GM12878 (cell line): ENCODE data around the gene USP37. TPM values are rescaled to one million over a fixed set of nuclear protein-coding genes. Genes with fewer than 3 reads are reported as not detected.

Experiments used
- ATAC-seq: fragments of 200-7000 bp; cut with Tn5 transposase; 3 replicates; pipeline ENCODE4 v1.9.1; 2020; ENCODE audit warnings: mild to moderate bottlenecking, moderate library complexity
- BruUV-seq: library from RNA; stranded (reverse); fragments of 400-500 nt; replicated peaks from 2 replicates; lab custom pipeline; 2021; lab: Mats Ljungman, UMichigan
- CTCF ChIA-PET: fragments of 300-600 bp; sonication (Branson Sonifier 250); formaldehyde crosslinking; extraction: SDS; loops from one replicate; lab custom pipeline; 2021; ENCODE audit warnings: inconsistent platforms; lab: Yijun Ruan, JAX
- POLR2A ChIA-PET: fragments of 350-600 bp; formaldehyde crosslinking; extraction: SDS; loops from one replicate; lab custom pipeline; 2021; ENCODE audit warnings: inconsistent platforms; lab: Charles Lee
- RAD21 ChIA-PET: fragments of 300-600 bp; sonication (Branson Sonifier 250); formaldehyde crosslinking; loops from one replicate; lab custom pipeline; 2023; ENCODE audit warnings: antibody characterized with exemption; ENCODE audit not compliant: unreplicated experiment; lab: Charles Lee
- SMC1A ChIA-PET: fragments of 300-600 bp; sonication (Branson Sonifier 250); formaldehyde crosslinking; loops from one replicate; lab custom pipeline; 2023; ENCODE audit not compliant: unreplicated experiment, uncharacterized antibody; lab: Charles Lee
- DNase-seq: peaks from one replicate; pipeline ENCODE4 v3.0.0-alpha.2; 2011; ENCODE audit warnings: low read depth, low spot score
- FAIRE-seq: peaks from 3 replicates; lab custom pipeline; 2011; peaks lifted over from hg19 to GRCh38; lab: Jason Lieb, UNC
- H2AFZ ChIP-seq: 2 replicates; pipeline ENCODE4 v1.6.0; 2011; ENCODE audit warnings: low read depth, low read length, control low read depth; ENCODE audit not compliant: control insufficient read depth
- H3K27ac ChIP-seq: 2 replicates; pipeline ENCODE4 v1.5.1; 2011; ENCODE audit warnings: control low read depth; ENCODE audit not compliant: control insufficient read depth, insufficient read depth
- H3K27me3 ChIP-seq, 2 experiments: replicated peaks in 1 of 2; 2 replicates each; pipeline versions ENCODE4 v1.6.0 to v1.6.1; 2011; ENCODE audit warnings: low read length in 1 of 2; ENCODE audit not compliant: control insufficient read depth in 2 of 2, insufficient read depth in 2 of 2
- H3K36me3 ChIP-seq, 2 experiments: 2 replicates each; pipeline ENCODE4 v1.5.1; 2011; ENCODE audit warnings: low read length in 1 of 2; ENCODE audit not compliant: control insufficient read depth in 2 of 2, insufficient read depth in 2 of 2
- H3K4me1 ChIP-seq: 2 replicates; pipeline ENCODE4 v1.6.1; 2011; ENCODE audit warnings: mild to moderate bottlenecking, low read length, moderate library complexity, mixed read lengths; ENCODE audit not compliant: control insufficient read depth, insufficient read depth
- H3K4me2 ChIP-seq: 2 replicates; pipeline ENCODE4 v1.6.0; 2011; ENCODE audit warnings: control low read depth; ENCODE audit not compliant: control insufficient read depth, insufficient read depth
- H3K4me3 ChIP-seq: fragments of 200-600 bp; sonication (generic); 2 replicates; pipeline ENCODE4 v1.5.1; 2016
- H3K79me2 ChIP-seq: 2 replicates; pipeline ENCODE4 v1.6.0; 2011; ENCODE audit warnings: low read length; ENCODE audit not compliant: control insufficient read depth, insufficient read depth
- H3K9ac ChIP-seq: 2 replicates; pipeline ENCODE4 v1.8.0; 2011; ENCODE audit warnings: low read length, control low read depth, mixed read lengths; ENCODE audit not compliant: control insufficient read depth, insufficient read depth
- H3K9me3 ChIP-seq: replicated peaks from 3 replicates; pipeline ENCODE4 v1.5.1; 2011; ENCODE audit warnings: mild to moderate bottlenecking, low read length; ENCODE audit not compliant: control insufficient read depth, insufficient read depth
- H4K20me1 ChIP-seq: 2 replicates; pipeline ENCODE4 v1.6.0; 2011; ENCODE audit not compliant: control insufficient read depth, insufficient read depth
- DPF2 ChIP-seq: fragments of 450-650 bp; IDR thresholded peaks from 2 replicates; pipeline ENCODE4 v1.6.1; 2017; ENCODE audit warnings: mild to moderate bottlenecking
- EGR1 ChIP-seq, 2 experiments: IDR thresholded peaks; 1 replicate in 1 of 2; 2 replicates in 1 of 2; pipeline ENCODE4 v1.6.1; 2011 to 2012; ENCODE audit warnings: low read depth in 2 of 2, low read length in 2 of 2, borderline replicate concordance in 1 of 2, mild to moderate bottlenecking in 1 of 2, moderate library complexity in 1 of 2
- GABPA ChIP-seq: IDR thresholded peaks from 2 replicates; pipeline ENCODE4 v1.6.1; 2014; ENCODE audit warnings: antibody characterized with exemption, low read depth, mild to moderate bottlenecking, inconsistent platforms
- GATAD2B ChIP-seq: fragments of 450-650 bp; conservative IDR thresholded peaks from 2 replicates; pipeline ENCODE4 v1.6.1; 2017; ENCODE audit warnings: low read depth, mild to moderate bottlenecking, moderate library complexity
- KLF5 ChIP-seq: fragments of 450-650 bp; IDR thresholded peaks from 2 replicates; pipeline ENCODE4 v1.6.1; 2014; ENCODE audit warnings: mild to moderate bottlenecking; ENCODE audit not compliant: partially characterized antibody
- MLLT1 ChIP-seq: fragments of 450-650 bp; IDR thresholded peaks from 2 replicates; pipeline ENCODE4 v1.6.1; 2016; ENCODE audit warnings: mild to moderate bottlenecking
- PAX8 ChIP-seq: fragments of 450-650 bp; IDR thresholded peaks from 2 replicates; pipeline ENCODE4 v1.6.1; 2017; ENCODE audit warnings: mild to moderate bottlenecking, moderate library complexity
- POLR2AphosphoS5 ChIP-seq: IDR thresholded peaks from 2 replicates; pipeline ENCODE4 v1.6.1; 2011; ENCODE audit warnings: mild to moderate bottlenecking, low read length, inconsistent platforms
- REST ChIP-seq: IDR thresholded peaks from 2 replicates; pipeline ENCODE4 v1.6.1; 2012; ENCODE audit warnings: mild to moderate bottlenecking, low read depth, low read length
- SIN3A ChIP-seq: IDR thresholded peaks from 2 replicates; pipeline ENCODE4 v1.6.1; 2012; ENCODE audit warnings: low read depth, low read length, improper control_type of control experiment
- SMARCA5 ChIP-seq: fragments of 450-650 bp; IDR thresholded peaks from 2 replicates; pipeline ENCODE4 v1.6.1; 2017; ENCODE audit warnings: mild to moderate bottlenecking
- SMC3 ChIP-seq: IDR thresholded peaks from 2 replicates; pipeline ENCODE4 v1.6.1; 2011; ENCODE audit warnings: low read length, improper control_type of control experiment, borderline replicate concordance
- TCF7 ChIP-seq: IDR thresholded peaks from 2 replicates; pipeline ENCODE4 v1.6.1; 2014; ENCODE audit warnings: antibody characterized with exemption, borderline replicate concordance
- WRNIP1 ChIP-seq: IDR thresholded peaks from 2 replicates; pipeline ENCODE4 v1.6.1; 2011; ENCODE audit warnings: low read depth, low read length, improper control_type of control experiment, borderline replicate concordance
- YY1 ChIP-seq: IDR thresholded peaks from 2 replicates; pipeline ENCODE4 v1.6.1; 2011; ENCODE audit warnings: low read depth, mild to moderate bottlenecking, low read length
- WGBS: methylation state at CpG from one replicate; pipeline ENCODE4 v1.1.6; 2016; ENCODE audit warnings: low lambda C conversion rate; ENCODE audit not compliant: insufficient replicate concordance, insufficient coverage; ENCODE audit errors: missing lambda C conversion rate; 5-methylcytosine and 5-hydroxymethylcytosine counted together
- in situ Hi-C: fragments of 300-500 bp; cut with MboI; formaldehyde crosslinking; loops from 9 replicates; pipeline ENCODE4 v1.14.3; 2018; ENCODE audit warnings: mixed read lengths
- intact Hi-C: fragments of 100-400 bp; cut with micrococcal nuclease; formaldehyde crosslinking; loops from one replicate; pipeline ENCODE4 v1.14.2; 2022; ENCODE audit not compliant: unreplicated experiment
- polyA plus RNA-seq, 11 experiments: library from polyadenylated mRNA; depleted of rRNA in 4 of 11; unstranded in 6 of 11; stranded (reverse) in 5 of 11; fragments of >200 nt; fragmentation: Nextera tagmentation in 4 of 11; fragmentation: Illumina TruSeq in 1 of 11; extraction: Ambion mirVana in 4 of 11; extraction: Trizol in 1 of 11; gene quantifications; 1 replicate in 1 of 11; 2 replicates in 10 of 11; pipeline versions ENCODE4 v1.2.1 to v1.2.3, GENCODE V29; 2011 to 2016; ENCODE audit warnings: inconsistent platforms in 2 of 11, missing spikeins in 2 of 11, low read depth in 1 of 11
- total RNA-seq, 4 experiments: library from RNA; depleted of rRNA in 3 of 4; stranded (reverse); fragments of >200 nt in 3 of 4; fragmentation: Illumina TruSeq in 1 of 4; extraction: Trizol in 1 of 4; gene quantifications; 2 replicates each; pipeline versions ENCODE4 v1.2.1 to v1.2.3, GENCODE V29; 2013 to 2021
- TF ChIP-seq, protein P1 (sequence below): IDR thresholded peaks from 2 replicates; pipeline ENCODE4 v1.6.1; 2012; ENCODE audit warnings: low read depth, low read length, improper control_type of control experiment

USP37 gene
- total and polyA plus RNA-seq, 10 of the 15 experiments (the other 5 are each of a cell fraction or from before 2014, with no cell fraction given), result 2.8 to 16.0 (median 10.4) TPM

- TF ChIP-seq REST (0 out of 2 replicates have a peak, but pooled peaks have one; percentile 17), SMARCA5 (peak; percentile 91), YY1 (peak; percentile 64; the same call in 1 of the 2 replicates), KLF5 (no peak)
These were observed 884 bp upstream of the USP37 start (continued) for GRCh38 chr2:218569038-218569431.

DNA sequence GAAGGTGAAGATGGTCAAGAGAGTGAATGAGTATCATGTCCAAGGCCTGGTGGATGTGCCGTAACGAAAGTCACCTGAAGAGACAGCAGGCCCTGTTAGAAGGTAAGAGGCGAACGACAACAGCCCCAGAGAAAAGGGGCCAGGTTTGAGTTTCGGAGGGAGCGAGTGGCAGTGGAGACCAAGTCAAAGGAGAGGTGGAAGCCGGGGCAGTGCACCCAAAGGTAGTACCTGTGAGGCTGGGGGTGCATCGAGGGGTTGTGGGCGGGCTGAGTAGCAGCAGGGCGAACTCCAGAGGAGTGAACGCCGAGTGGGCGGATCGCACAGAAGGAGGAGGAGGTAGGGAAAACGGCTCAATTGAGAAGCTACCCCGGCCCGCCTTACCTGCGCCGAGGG lies 358 bp downstream of the USP37 start:
- CTCF ChIA-PET, result interaction anchor here (1.4 to 1.8 kb wide), 2 partner anchors 10 to 80 kb away, joined by 3 read pairs; no protein-coding TSS in a partner anchor
- peak; percentile 62 for ATAC-seq
- peak overlapping the region; percentile 83 for H2AFZ ChIP-seq
- peaks cover 90% of the 10 kb centered on the region for H3K79me2 ChIP-seq
- peaks cover 0 to 8% of the 10 kb centered on the region in 2 experiments; a peak in 2 of 4 replicates for H3K36me3 ChIP-seq
- BruUV-seq, result no TSS peak
- POLR2A ChIA-PET, result interaction anchor here (0.6 to 1.1 kb wide), 4 partner anchors 9 to 91 kb away, joined by 3 to 7 read pairs (median 5); partner anchors contain the start of genes BCS1L and ZNF142
- SMC1A ChIA-PET, result interaction anchor here (1.0 kb wide), 1 partner anchor 92 kb away, joined by 3 read pairs; the partner anchor contains the start of genes BCS1L and ZNF142
- in situ Hi-C loops (no loop called here), intact Hi-C loops (loop anchor here (1.0 to 5.0 kb wide), 4 partner anchors 50 to 329 kb away; partner anchors contain the start of genes AAMP, CTDSP1 and PNKD)
- no peaks in the 10 kb centered on the region for H3K9me3 ChIP-seq
- H3K9ac ChIP-seq, result peak overlapping the region; percentile 77
- RAD21 ChIA-PET, result no interaction called here
- DNase-seq, result no peak
- H3K4me3 ChIP-seq, result peak overlapping the region; percentile 95
- no peak for FAIRE-seq
- under 1% methylated on average over 19 of the region's 19 CpGs for WGBS
- peak overlapping the region; percentile 75 for H3K27ac ChIP-seq
- H3K4me1 ChIP-seq, result peaks cover 8% of the 10 kb centered on the region; the same call in 1 of the 2 replicates
- no peaks in the 10 kb centered on the region for H3K27me3 ChIP-seq
- H3K4me2 ChIP-seq, result peak overlapping the region; percentile 36
- H4K20me1 ChIP-seq, result no peaks in the 10 kb centered on the region
- TF ChIP-seq EGR1 (IDR thresholded peaks at IDR 0.05; ENCODE audit: borderline replicate concordance in 1 of 2, low read depth in 2 of 2, low read length in 2 of 2) (peak in 1 of 2 experiments; percentile 57; a peak in 1 of 3 replicates), POLR2AphosphoS5 (no peak), TCF7 (no peak), YY1 (no peak), DPF2 (0 out of 2 replicates have a peak, but pooled peaks have one; percentile 11), SIN3A (0 out of 2 replicates have a peak, but pooled peaks have one; percentile 47), MLLT1 (peak; percentile 100; the same call in 1 of the 2 replicates), GATAD2B (peak; percentile 2; the same call in 1 of the 2 replicates), PAX8 (no peak), GABPA (no peak), WRNIP1 (no peak), SMC3 (0 out of 2 replicates have a peak, but pooled peaks have one; percentile 13)
- TF ChIP-seq, protein P1, sequence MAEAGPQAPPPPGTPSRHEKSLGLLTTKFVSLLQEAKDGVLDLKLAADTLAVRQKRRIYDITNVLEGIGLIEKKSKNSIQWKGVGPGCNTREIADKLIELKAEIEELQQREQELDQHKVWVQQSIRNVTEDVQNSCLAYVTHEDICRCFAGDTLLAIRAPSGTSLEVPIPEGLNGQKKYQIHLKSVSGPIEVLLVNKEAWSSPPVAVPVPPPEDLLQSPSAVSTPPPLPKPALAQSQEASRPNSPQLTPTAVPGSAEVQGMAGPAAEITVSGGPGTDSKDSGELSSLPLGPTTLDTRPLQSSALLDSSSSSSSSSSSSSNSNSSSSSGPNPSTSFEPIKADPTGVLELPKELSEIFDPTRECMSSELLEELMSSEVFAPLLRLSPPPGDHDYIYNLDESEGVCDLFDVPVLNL, result no peak
